Parathyroid adenoma (tissue), 2 donors: ENCODE results near the gene B4GALNT3.
A peak's percentile ranks its signal among the peaks of the same experiment; 100 is the strongest.

Experiments used
- H2AFZ ChIP-seq: fragments of 300-600 bp; sonication (generic); one replicate; pipeline ENCODE4 v1.7.0; 2017; ENCODE audit warnings: antibody characterized with exemption, mild to moderate bottlenecking
- H3K27ac ChIP-seq: fragments of 300-600 bp; sonication (generic); one replicate; pipeline ENCODE4 v1.7.0; 2017
- H3K27me3 ChIP-seq: fragments of 300-600 bp; sonication (generic); one replicate; pipeline ENCODE4 v1.7.0; 2017; ENCODE audit warnings: low read length; ENCODE audit not compliant: control insufficient read depth, insufficient read depth
- H3K36me3 ChIP-seq: fragments of 300-600 bp; sonication (generic); one replicate; pipeline ENCODE4 v1.7.0; 2017; ENCODE audit warnings: low read length; ENCODE audit not compliant: control insufficient read depth, insufficient read depth
- H3K4me1 ChIP-seq: fragments of 300-600 bp; sonication (generic); one replicate; pipeline ENCODE4 v1.7.0; 2017; ENCODE audit warnings: control low read depth
- H3K4me2 ChIP-seq: fragments of 300-600 bp; sonication (generic); one replicate; pipeline ENCODE4 v1.7.0; 2017; ENCODE audit warnings: low read length
- H3K4me3 ChIP-seq: fragments of 300-600 bp; sonication (generic); one replicate; pipeline ENCODE4 v1.7.0; 2017; ENCODE audit warnings: low read depth, low read length
- H3K79me2 ChIP-seq: fragments of 300-600 bp; sonication (generic); one replicate; pipeline ENCODE4 v1.7.0; 2017; ENCODE audit warnings: control low read depth
- H3K9ac ChIP-seq: fragments of 300-600 bp; sonication (generic); one replicate; pipeline ENCODE4 v1.7.0; 2017; ENCODE audit warnings: mild to moderate bottlenecking
- H3K9me3 ChIP-seq: fragments of 300-600 bp; sonication (generic); one replicate; pipeline ENCODE4 v1.7.0; 2017; ENCODE audit warnings: low read length; ENCODE audit not compliant: control insufficient read depth
- CTCF ChIP-seq: fragments of 300-600 bp; sonication (generic); IDR thresholded peaks from one replicate; pipeline ENCODE4 v1.7.0; 2017; ENCODE audit warnings: antibody characterized with exemption, mild to moderate bottlenecking
- donor health status: primary hyperparathyroidism.

Gene B4GALNT3

DNA sequence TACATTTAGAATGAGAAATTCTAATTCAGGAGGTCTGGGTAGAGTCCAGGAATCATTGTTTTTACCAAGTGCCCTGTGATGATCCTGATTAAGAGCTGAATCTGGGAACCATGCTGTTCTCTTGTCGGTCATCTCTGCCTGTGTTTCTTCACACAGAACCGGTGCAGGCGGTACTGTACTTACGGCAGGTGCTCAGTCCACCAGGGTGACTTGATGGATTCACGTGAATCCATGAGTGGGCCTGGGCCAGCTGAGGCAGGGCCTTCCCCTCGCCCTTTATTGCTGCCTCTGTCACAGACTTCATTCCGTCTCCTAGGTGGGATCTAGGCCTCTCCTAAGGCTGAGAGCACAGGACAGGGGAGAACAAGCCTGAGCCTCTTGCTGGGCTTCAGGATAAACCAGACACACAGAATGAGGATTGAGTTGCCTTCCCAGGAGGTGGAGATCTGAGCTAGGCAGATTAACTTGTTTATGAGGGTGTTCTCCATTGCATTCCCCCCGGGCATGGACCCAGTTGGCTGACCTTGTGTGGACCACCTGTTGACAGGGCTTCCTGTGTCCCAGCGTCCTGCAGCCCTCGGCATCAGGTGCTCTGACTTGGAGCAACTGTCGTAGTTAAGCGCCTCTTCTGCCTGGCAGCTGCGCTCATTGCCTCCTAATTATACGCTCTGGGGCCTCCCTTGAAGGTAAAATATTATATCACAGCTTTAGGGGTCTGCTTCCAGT lies 42.1 kb downstream of the B4GALNT3 start:
- Histone ChIP-seq H3K9me3 (no peaks in the 10 kb centered on the region), H3K4me1 (peaks cover 9% of the 10 kb centered on the region), H3K36me3 (no peaks in the 10 kb centered on the region), H3K79me2 (no peaks in the 10 kb centered on the region), H3K4me2 (no peak overlapping the region), H3K9ac (no peak overlapping the region), H3K27me3 (no peaks in the 10 kb centered on the region), H3K4me3 (no peak overlapping the region), H2AFZ (no peak overlapping the region), H3K27ac (no peak overlapping the region)
- no peak for TF ChIP-seq CTCF

- TF ChIP-seq CTCF = no peak
- Histone ChIP-seq H3K27ac (no peak overlapping the region), H3K4me3 (peak overlapping the region; percentile 0), H3K9me3 (no peaks in the 10 kb centered on the region), H2AFZ (peak overlapping the region; percentile 43), H3K79me2 (no peaks in the 10 kb centered on the region), H3K4me2 (peak overlapping the region; percentile 37), H3K36me3 (no peaks in the 10 kb centered on the region), H3K4me1 (peaks cover 9% of the 10 kb centered on the region), H3K9ac (no peak overlapping the region), H3K27me3 (no peaks in the 10 kb centered on the region)
Measured at GRCh38 chr12:503111-503761, 43.5 kb downstream of the B4GALNT3 start.

DNA sequence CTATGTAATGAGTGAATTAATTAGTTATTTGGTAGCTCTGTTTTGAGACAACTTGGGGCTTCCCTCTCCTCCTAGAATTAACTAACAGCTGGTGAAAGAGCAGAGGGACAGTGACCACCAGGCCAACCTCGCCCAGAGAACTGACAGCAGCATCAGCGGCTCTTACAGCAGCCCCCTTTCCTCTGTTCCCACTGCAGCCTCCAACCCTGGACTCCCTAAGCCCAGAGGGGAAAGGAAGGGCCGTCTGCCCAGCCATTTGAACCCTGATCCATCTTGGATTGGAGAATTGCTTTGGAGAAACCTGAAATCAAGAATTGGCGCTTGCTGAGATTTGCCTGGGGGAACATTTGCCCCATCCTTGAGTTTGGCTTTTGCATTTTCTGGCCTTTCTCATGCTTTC lies 45.5 kb downstream of the B4GALNT3 start:
- no peak for TF ChIP-seq CTCF
- Histone ChIP-seq H3K27ac (no peak overlapping the region), H3K4me2 (no peak overlapping the region), H3K27me3 (no peaks in the 10 kb centered on the region), H3K79me2 (no peaks in the 10 kb centered on the region), H2AFZ (no peak overlapping the region), H3K9me3 (no peaks in the 10 kb centered on the region), H3K36me3 (no peaks in the 10 kb centered on the region), H3K4me1 (peaks cover 9% of the 10 kb centered on the region), H3K9ac (no peak overlapping the region), H3K4me3 (no peak overlapping the region)

DNA sequence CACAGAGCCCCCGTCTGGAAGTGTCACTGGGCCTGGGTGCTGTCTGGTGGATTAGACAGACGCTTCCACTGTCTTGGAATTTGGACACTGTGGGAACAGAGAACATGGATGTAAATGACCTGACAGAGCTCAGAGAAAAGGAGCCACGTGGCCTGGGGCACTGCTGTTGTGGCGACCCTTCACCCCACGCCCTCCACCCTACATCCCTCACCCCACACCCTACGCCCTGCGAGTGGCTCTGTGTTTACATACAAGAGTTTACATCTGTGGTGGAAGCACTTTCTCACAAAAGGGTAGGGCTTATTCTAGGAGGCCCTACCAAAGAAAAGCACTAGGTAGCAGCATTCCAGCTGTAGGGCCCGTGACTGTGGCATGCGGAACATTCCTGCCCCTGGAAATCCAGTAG lies 47.7 kb downstream of the B4GALNT3 start:
- no peak overlapping the region for H3K4me3 ChIP-seq
- H3K36me3 ChIP-seq = no peaks in the 10 kb centered on the region
- H3K4me1 ChIP-seq = peaks cover 3% of the 10 kb centered on the region
- H3K27me3 ChIP-seq = no peaks in the 10 kb centered on the region
- no peaks in the 10 kb centered on the region for H3K79me2 ChIP-seq
- no peak overlapping the region for H2AFZ ChIP-seq
- no peak overlapping the region for H3K4me2 ChIP-seq
- no peak for TF ChIP-seq CTCF
- no peak overlapping the region for H3K27ac ChIP-seq
- no peak overlapping the region for H3K9ac ChIP-seq
- H3K9me3 ChIP-seq = no peaks in the 10 kb centered on the region
